ENCODE results near the gene HOXA13.

HOXA13 gene

GRCh38 chr7:27156508-27156898 is 43.4 kb downstream of the HOXA13 start, which contains the start of gene HOXA7:
Gene HOXA7, minus strand, starts transcription at chr7:27156675. Its CDS starts 130 bp downstream, at chr7:27156545.
- peak; percentile 38 for DNase-seq

- DNase-seq: no peak
Observed at GRCh38 chr7:27155816-27156507, 43.9 kb downstream of the HOXA13 start.

GRCh38 chr7:27154901-27155815 is 44.7 kb downstream of the HOXA13 start:
- no peak for DNase-seq

- no peak for DNase-seq
Observed at GRCh38 chr7:27154369-27154768, 45.5 kb downstream of the HOXA13 start.

GRCh38 chr7:27153526-27153925 is 46.4 kb downstream of the HOXA13 start:
- DNase-seq: no peak

- no peak for DNase-seq
Observed at GRCh38 chr7:27152816-27153442, 47.0 kb downstream of the HOXA13 start.

GRCh38 chr7:27151931-27152815 is 47.7 kb downstream of the HOXA13 start, which contains the start of gene HOXA3:
Gene HOXA3, minus strand, starts transcription at chr7:27152583. Its CDS starts 41,943 bp downstream, at chr7:27110640.
- DNase-seq: no peak

DNA sequence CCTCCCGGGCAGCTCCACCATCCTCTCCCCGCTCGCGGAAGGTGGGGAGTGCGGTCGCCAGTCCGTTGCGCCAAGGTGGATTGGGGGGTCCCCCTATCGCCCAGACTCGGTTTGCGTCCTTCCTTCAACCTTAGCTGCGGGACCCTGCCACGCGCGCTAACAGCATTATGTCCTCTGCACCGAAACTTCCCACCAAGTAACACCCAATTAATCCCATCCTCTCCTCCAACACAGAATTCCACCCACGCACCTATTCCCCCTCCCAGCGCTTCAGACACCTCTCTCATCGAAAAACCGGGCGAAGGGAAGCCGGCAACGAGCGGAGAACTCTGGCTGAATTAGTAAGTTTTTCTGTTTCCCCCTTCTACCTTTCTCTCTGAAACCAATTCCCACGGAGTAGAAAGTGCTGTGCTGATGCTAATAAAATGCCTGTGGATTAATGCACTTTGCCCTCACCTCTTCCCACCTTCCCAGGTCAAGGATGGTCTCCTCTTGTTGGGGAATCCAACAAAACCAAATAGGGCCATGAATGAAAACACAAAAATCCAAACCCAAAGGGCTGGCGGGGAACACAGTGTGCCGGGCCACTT is 48.5 kb downstream of the HOXA13 start:
- no peak for DNase-seq

- DNase-seq: no peak
Observed at GRCh38 chr7:27150568-27151340, 49.1 kb downstream of the HOXA13 start.

GRCh38 chr7:27149842-27150567 is 49.9 kb downstream of the HOXA13 start:
- DNase-seq: no peak

- DNase-seq: no peak
Observed at GRCh38 chr7:27148756-27149641, 50.9 kb downstream of the HOXA13 start.

GRCh38 chr7:27148031-27148755 is 51.7 kb downstream of the HOXA13 start:
- no peak for DNase-seq

DNA sequence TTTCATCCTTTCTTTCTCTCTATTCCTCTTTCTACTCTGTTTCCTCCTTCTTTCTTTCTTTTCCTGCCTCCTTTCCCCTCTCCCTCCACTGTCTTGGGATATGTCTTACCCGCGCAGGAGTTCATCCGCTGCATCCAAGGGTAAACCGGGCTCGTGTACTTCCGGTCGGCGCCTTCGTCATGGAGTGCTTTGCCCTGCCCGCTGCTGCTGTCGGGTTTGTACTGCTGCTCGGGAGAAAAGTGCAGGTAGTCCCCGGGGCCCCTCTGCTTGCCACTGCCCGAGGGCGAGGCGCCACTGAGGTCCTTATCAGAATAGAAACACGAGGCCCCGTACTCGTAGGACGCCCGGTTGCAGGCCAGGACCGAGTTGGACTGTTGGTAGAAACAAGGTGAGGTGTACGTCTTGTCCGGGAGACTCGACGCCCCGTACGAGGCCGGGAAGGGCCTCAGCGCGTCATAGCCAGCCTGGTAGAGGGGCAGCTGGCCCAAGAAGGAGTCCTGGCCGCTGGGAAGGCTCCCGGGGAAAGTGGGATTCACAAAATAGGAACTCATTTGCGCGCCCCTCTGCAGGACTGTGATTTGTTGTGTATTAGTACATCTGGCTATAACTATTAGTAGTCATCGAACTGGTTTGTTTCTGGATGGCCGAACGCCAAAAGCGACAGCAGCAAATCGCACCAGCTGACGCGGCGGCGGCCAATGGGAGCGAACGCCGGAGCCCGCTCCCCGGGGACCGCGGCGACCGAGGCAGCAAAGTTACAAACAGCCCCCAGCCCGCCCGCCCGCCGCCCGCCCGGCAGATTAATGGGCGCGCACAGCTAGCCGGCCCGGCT is 52.5 kb downstream of the HOXA13 start, which contains the start of gene HOXA6:
Gene HOXA6 (minus strand): TSS at position 576 of the 832 bp plus-strand sequence. CDS start 25 bp downstream, at position 551.
- no peak for DNase-seq

DNA sequence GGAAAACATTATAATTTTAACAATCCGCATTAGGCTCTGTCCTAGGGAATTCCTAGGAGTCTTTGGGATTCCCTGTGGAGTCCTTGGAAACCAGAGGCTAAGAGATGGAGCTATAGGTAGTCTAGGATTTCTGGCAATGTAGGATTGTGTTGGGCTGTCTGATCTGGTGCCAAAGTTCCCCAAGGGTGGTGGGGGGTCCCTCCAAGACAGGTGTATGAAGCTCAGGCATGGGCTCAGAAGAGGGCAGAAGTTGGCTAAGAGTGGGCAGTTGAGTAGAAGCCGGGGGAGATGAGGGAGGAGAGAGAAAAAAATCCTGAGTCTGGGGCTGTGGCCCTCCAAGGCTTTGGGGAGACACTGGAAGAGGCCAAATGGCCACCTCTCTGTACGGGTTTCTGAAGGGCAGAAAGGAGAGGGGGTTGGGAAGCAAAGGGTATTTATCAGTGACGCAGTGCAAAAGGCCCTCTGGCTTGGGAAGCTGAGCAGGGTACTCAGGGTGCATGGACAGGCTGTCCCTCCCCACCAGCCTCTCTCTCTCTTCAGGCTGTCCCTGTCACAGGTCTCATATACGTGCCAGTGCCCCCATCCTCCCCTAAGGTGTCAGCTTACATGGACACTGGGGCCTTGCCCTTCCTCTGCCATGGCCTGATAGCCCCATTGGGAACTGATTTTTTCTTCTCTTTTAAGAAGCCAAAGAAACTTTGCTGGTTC is 53.2 kb downstream of the HOXA13 start:
- no peak for DNase-seq

DNA sequence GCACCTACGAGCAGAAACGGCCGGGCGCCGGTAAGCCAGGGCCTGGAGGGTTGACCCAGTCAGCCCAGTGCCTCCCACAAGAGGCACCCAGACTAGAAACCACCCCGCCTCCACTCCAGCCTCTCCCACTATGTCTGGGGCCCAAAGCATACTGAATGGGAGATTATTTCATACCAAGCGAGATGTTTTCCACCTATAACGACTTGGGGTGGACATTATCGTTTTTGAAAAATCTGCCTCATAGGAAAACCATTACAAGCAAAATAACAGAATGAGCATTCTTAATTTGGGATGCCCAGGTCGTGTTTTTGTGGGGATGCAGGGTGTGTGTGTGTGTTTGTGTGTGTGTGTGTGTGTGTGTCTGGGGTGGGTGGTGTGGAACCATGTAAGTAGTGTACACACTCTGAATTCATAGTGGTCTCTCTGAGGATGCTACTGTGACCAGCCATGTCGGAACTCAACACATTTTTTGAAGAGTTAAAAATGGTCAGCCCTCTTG is 53.9 kb downstream of the HOXA13 start:
- no peak for DNase-seq

GRCh38 chr7:27145165-27145913 is 54.6 kb downstream of the HOXA13 start:
- DNase-seq: no peak
